ENCODE data around the gene WDR82.

Gene WDR82

GRCh38 chr3:52315006-52315405 is 36.6 kb upstream of the WDR82 start:
- no peak for TF ChIP-seq GATA3 (IDR thresholded peaks at IDR 0.05; ENCODE audit: low read depth, low read length)
- no peak for TF ChIP-seq GATA2 (IDR thresholded peaks at IDR 0.05; ENCODE audit: low read depth, low read length)

GRCh38 chr3:52314489-52314888 is 36.0 kb upstream of the WDR82 start:
- TF ChIP-seq GATA3 (IDR thresholded peaks at IDR 0.05; ENCODE audit: low read depth, low read length) (no peak), GATA2 (IDR thresholded peaks at IDR 0.05; ENCODE audit: low read depth, low read length) (no peak)

GRCh38 chr3:52313774-52314188 is 35.3 kb upstream of the WDR82 start:
- no peak for TF ChIP-seq GATA3 (IDR thresholded peaks at IDR 0.05; ENCODE audit: low read depth, low read length)

GRCh38 chr3:52313188-52313773 is 34.8 kb upstream of the WDR82 start:
- no peak for TF ChIP-seq GATA3 (IDR thresholded peaks at IDR 0.05; ENCODE audit: low read depth, low read length)
- no peak for TF ChIP-seq GATA2 (IDR thresholded peaks at IDR 0.05; ENCODE audit: low read depth, low read length)

- TF ChIP-seq GATA2 (IDR thresholded peaks at IDR 0.05; ENCODE audit: low read depth, low read length) (no peak), GATA3 (IDR thresholded peaks at IDR 0.05; ENCODE audit: low read depth, low read length) (no peak)
Measured at GRCh38 chr3:52311576-52312119, 33.2 kb upstream of the WDR82 start.

GRCh38 chr3:52310861-52311575 is 32.6 kb upstream of the WDR82 start:
- TF ChIP-seq GATA2 (IDR thresholded peaks at IDR 0.05; ENCODE audit: low read depth, low read length) (no peak), GATA3 (IDR thresholded peaks at IDR 0.05; ENCODE audit: low read depth, low read length) (no peak)

GRCh38 chr3:52308308-52308707 is 29.9 kb upstream of the WDR82 start:
- TF ChIP-seq GATA3 (IDR thresholded peaks at IDR 0.05; ENCODE audit: low read depth, low read length) (no peak), GATA2 (IDR thresholded peaks at IDR 0.05; ENCODE audit: low read depth, low read length) (no peak)

GRCh38 chr3:52306978-52307377 is 28.5 kb upstream of the WDR82 start:
- no peak for TF ChIP-seq GATA3 (IDR thresholded peaks at IDR 0.05; ENCODE audit: low read depth, low read length)
- TF ChIP-seq GATA2 (IDR thresholded peaks at IDR 0.05; ENCODE audit: low read depth, low read length) = no peak

- no peak for TF ChIP-seq GATA3 (IDR thresholded peaks at IDR 0.05; ENCODE audit: low read depth, low read length)
Measured at GRCh38 chr3:52305926-52306325, 27.5 kb upstream of the WDR82 start.

GRCh38 chr3:52303811-52304210 is 25.4 kb upstream of the WDR82 start:
- no peak for TF ChIP-seq GATA3 (IDR thresholded peaks at IDR 0.05; ENCODE audit: low read depth, low read length)
- no peak for TF ChIP-seq GATA2 (IDR thresholded peaks at IDR 0.05; ENCODE audit: low read depth, low read length)

GRCh38 chr3:52302426-52303145 is 24.1 kb upstream of the WDR82 start:
- TF ChIP-seq GATA2 (IDR thresholded peaks at IDR 0.05; ENCODE audit: low read depth, low read length) (no peak), GATA3 (IDR thresholded peaks at IDR 0.05; ENCODE audit: low read depth, low read length) (no peak)

GRCh38 chr3:52299879-52300611 is 21.6 kb upstream of the WDR82 start:
- TF ChIP-seq GATA2 (IDR thresholded peaks at IDR 0.05; ENCODE audit: low read depth, low read length) (no peak), GATA3 (IDR thresholded peaks at IDR 0.05; ENCODE audit: low read depth, low read length) (no peak)

GRCh38 chr3:52299247-52299878 is 20.9 kb upstream of the WDR82 start:
- TF ChIP-seq GATA2 (IDR thresholded peaks at IDR 0.05; ENCODE audit: low read depth, low read length) (no peak), GATA3 (IDR thresholded peaks at IDR 0.05; ENCODE audit: low read depth, low read length) (no peak)

Measured in SH-SY5Y (cell line).